ENCODE measurements around the gene MLN.

DNA sequence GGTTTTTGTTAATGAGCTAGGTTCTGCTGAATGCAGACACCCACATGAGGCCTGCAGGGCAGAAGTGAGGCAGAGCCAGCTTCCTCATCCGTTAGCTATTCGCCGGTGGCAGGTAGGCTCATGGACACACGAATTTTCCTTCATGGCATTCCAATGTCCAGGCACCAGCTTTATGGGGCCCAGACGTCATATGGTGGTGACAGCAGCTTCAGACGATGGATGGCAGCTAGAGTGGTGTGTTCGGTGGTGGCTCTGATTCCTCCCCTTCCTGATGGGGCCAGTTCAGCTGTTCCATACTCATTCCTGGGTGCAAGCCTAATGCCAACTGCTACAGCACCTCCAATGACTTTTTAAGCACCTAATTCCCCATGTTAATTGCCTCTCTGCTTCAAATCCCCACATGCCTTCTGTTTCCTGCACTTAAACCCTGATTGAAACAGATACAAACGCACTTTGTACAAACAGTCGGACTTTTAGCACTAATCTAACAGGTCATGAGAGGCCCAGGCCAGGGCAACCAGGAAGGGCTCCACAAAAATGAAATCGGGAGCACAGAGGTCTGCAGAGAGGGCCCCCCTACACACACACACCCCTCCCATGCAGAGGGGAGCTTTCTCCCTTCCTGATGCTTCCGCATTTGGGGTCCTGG lies 35.7 kb upstream of the MLN start:
- TF ChIP-seq NRF1 (IDR thresholded peaks at IDR 0.05; ENCODE audit: low read depth, low read length) = no peak
- TF ChIP-seq, protein P1, sequence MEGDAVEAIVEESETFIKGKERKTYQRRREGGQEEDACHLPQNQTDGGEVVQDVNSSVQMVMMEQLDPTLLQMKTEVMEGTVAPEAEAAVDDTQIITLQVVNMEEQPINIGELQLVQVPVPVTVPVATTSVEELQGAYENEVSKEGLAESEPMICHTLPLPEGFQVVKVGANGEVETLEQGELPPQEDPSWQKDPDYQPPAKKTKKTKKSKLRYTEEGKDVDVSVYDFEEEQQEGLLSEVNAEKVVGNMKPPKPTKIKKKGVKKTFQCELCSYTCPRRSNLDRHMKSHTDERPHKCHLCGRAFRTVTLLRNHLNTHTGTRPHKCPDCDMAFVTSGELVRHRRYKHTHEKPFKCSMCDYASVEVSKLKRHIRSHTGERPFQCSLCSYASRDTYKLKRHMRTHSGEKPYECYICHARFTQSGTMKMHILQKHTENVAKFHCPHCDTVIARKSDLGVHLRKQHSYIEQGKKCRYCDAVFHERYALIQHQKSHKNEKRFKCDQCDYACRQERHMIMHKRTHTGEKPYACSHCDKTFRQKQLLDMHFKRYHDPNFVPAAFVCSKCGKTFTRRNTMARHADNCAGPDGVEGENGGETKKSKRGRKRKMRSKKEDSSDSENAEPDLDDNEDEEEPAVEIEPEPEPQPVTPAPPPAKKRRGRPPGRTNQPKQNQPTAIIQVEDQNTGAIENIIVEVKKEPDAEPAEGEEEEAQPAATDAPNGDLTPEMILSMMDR (IDR thresholded peaks at IDR 0.05) = no peak
- no peak for TF ChIP-seq YY1 (IDR thresholded peaks at IDR 0.05; ENCODE audit: low read depth)
- no peak for TF ChIP-seq POLR2AphosphoS5 (IDR thresholded peaks at IDR 0.05; ENCODE audit: low read depth, low read length)
- TF ChIP-seq, protein P2, sequence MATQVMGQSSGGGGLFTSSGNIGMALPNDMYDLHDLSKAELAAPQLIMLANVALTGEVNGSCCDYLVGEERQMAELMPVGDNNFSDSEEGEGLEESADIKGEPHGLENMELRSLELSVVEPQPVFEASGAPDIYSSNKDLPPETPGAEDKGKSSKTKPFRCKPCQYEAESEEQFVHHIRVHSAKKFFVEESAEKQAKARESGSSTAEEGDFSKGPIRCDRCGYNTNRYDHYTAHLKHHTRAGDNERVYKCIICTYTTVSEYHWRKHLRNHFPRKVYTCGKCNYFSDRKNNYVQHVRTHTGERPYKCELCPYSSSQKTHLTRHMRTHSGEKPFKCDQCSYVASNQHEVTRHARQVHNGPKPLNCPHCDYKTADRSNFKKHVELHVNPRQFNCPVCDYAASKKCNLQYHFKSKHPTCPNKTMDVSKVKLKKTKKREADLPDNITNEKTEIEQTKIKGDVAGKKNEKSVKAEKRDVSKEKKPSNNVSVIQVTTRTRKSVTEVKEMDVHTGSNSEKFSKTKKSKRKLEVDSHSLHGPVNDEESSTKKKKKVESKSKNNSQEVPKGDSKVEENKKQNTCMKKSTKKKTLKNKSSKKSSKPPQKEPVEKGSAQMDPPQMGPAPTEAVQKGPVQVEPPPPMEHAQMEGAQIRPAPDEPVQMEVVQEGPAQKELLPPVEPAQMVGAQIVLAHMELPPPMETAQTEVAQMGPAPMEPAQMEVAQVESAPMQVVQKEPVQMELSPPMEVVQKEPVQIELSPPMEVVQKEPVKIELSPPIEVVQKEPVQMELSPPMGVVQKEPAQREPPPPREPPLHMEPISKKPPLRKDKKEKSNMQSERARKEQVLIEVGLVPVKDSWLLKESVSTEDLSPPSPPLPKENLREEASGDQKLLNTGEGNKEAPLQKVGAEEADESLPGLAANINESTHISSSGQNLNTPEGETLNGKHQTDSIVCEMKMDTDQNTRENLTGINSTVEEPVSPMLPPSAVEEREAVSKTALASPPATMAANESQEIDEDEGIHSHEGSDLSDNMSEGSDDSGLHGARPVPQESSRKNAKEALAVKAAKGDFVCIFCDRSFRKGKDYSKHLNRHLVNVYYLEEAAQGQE (IDR thresholded peaks at IDR 0.05; ENCODE audit: low read depth, low read length) = no peak

Data from SK-N-SH (cell line).